ENCODE measurements around the gene RHOF. TPM values are rescaled to one million over a fixed set of nuclear protein-coding genes. Genes with fewer than 3 reads are reported as not detected.

Gene RHOF
- total and polyA plus RNA-seq, 2 of the 13 experiments (the other 11 are each of a cell fraction or from before 2014, with no cell fraction given), result 14.6 to 32.2 TPM

GRCh38 chr12:121799842-121800693 lies 6.6 kb upstream of the RHOF start (continued):
- TF ChIP-seq ARNTL (CRISPR knock-in tag; IDR thresholded peaks at IDR 0.05), result peak; percentile 52; the same call in 1 of the 2 replicates
- TF ChIP-seq RFX3 (CRISPR knock-in tag; IDR thresholded peaks at IDR 0.05), result no peak
- TF ChIP-seq SKI (IDR thresholded peaks at IDR 0.05; ENCODE audit: partially characterized antibody), result peak; percentile 72
- TF ChIP-seq PLRG1 (conservative IDR thresholded peaks at IDR 0.05), result no peak
- TF ChIP-seq KDM4B (CRISPR knock-in tag; IDR thresholded peaks at IDR 0.05), result 0 out of 2 replicates have a peak, but pooled peaks have one; percentile 17
- no peak for TF ChIP-seq ZBTB33 (CRISPR knock-in tag; IDR thresholded peaks at IDR 0.05)
- TF ChIP-seq GABPB1 (CRISPR knock-in tag; IDR thresholded peaks at IDR 0.05), result peak; percentile 71
- peak; percentile 92 for TF ChIP-seq ZNF281 (CRISPR knock-in tag; IDR thresholded peaks at IDR 0.05; ENCODE audit: borderline replicate concordance)
- no peak for TF ChIP-seq ZBTB8A (CRISPR knock-in tag; IDR thresholded peaks at IDR 0.05; ENCODE audit: borderline replicate concordance, low read depth)
- TF ChIP-seq KDM6A (CRISPR knock-in tag; IDR thresholded peaks at IDR 0.05; ENCODE audit: low read depth), result no peak
- no peak for TF ChIP-seq CHCHD3 (CRISPR knock-in tag; IDR thresholded peaks at IDR 0.05)
- TF ChIP-seq GABPA (IDR thresholded peaks at IDR 0.05; ENCODE audit: low read depth, low read length), result no peak
- TF ChIP-seq GABPA (CRISPR knock-in tag; IDR thresholded peaks at IDR 0.05; ENCODE audit: low read depth), result no peak
- TF ChIP-seq ZFP41 (CRISPR knock-in tag; IDR thresholded peaks at IDR 0.05; ENCODE audit: borderline replicate concordance), result no peak
- TF ChIP-seq SRF (IDR thresholded peaks at IDR 0.05; ENCODE audit: low read depth, low read length), result no peak
- TF ChIP-seq PLSCR1 (CRISPR knock-in tag; IDR thresholded peaks at IDR 0.05; ENCODE audit: borderline replicate concordance), result no peak
- TF ChIP-seq ZFP91 (CRISPR knock-in tag; IDR thresholded peaks at IDR 0.05; ENCODE audit: borderline replicate concordance), result no peak; the same call in 1 of the 2 replicates
- TF ChIP-seq ZNF3 (CRISPR knock-in tag; IDR thresholded peaks at IDR 0.05), result no peak
- TF ChIP-seq ZNF567 (CRISPR knock-in tag; IDR thresholded peaks at IDR 0.05; ENCODE audit: borderline replicate concordance), result no peak
- peak; percentile 36; the same call in 1 of the 2 replicates for TF ChIP-seq POLR2AphosphoS5 (IDR thresholded peaks at IDR 0.05; ENCODE audit: low read depth, low read length)
- TF ChIP-seq REL (CRISPR knock-in tag; conservative IDR thresholded peaks at IDR 0.05), result no peak
- no peak for TF ChIP-seq ZNF644 (CRISPR knock-in tag; IDR thresholded peaks at IDR 0.05; ENCODE audit: low read depth)
- TF ChIP-seq ZNF614 (CRISPR knock-in tag; IDR thresholded peaks at IDR 0.05; ENCODE audit: borderline replicate concordance), result 0 out of 2 replicates have a peak, but pooled peaks have one; percentile 25

All from HepG2 (cell line).